Glomerular endothelial cell (primary cell): ENCODE measurements around the gene SSTR5. TPM values are rescaled to one million over a fixed set of nuclear protein-coding genes. Genes with fewer than 3 reads are reported as not detected.

Experiments
- DNase-seq: peaks from one replicate; pipeline ENCODE4 v3.0.0-alpha.2; 2011; ENCODE audit warnings: low read depth, low spot score; ENCODE audit errors: extremely low read depth
- total RNA-seq: library from RNA; depleted of rRNA; stranded (reverse); fragments of >200 nt; gene quantifications from 2 replicates; pipeline ENCODE4 v1.2.3, GENCODE V29; 2015

Gene SSTR5
- total RNA-seq, 1 donor from 2014 or later, result not detected

DNA sequence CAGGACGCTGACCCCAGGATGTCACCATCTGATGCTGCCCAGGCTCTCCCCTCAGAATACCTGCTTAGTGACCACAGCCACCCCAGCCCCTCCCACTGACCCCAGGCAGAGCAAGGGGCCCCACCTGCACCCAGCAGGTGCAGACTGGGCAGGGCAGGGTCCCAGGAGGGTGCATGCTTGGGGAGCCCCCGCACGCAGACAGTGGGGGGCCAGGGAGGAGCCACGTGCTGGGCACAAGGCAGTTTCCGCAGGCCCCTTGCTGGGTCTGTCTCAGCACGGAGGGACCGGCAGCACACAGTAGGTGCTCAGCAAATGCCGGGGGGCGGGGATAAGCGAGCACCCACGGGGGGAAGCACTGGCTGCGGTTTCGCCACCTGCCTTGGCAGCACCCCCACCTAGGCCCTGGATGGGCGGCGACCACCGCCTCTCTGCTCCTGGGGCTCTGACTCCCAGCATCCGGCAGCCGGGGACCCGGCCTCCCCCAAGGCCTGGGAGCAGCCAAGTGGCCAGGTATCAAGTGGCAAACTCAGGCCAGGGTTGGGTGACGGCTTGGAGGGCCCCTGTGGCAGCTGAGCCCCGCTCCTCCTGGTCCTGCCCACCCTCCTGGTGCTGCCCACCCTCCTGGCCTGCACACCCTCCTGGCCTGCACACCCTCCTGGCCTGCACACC lies 18.7 kb upstream of the SSTR5 start:
- DNase-seq, result no peak

DNA sequence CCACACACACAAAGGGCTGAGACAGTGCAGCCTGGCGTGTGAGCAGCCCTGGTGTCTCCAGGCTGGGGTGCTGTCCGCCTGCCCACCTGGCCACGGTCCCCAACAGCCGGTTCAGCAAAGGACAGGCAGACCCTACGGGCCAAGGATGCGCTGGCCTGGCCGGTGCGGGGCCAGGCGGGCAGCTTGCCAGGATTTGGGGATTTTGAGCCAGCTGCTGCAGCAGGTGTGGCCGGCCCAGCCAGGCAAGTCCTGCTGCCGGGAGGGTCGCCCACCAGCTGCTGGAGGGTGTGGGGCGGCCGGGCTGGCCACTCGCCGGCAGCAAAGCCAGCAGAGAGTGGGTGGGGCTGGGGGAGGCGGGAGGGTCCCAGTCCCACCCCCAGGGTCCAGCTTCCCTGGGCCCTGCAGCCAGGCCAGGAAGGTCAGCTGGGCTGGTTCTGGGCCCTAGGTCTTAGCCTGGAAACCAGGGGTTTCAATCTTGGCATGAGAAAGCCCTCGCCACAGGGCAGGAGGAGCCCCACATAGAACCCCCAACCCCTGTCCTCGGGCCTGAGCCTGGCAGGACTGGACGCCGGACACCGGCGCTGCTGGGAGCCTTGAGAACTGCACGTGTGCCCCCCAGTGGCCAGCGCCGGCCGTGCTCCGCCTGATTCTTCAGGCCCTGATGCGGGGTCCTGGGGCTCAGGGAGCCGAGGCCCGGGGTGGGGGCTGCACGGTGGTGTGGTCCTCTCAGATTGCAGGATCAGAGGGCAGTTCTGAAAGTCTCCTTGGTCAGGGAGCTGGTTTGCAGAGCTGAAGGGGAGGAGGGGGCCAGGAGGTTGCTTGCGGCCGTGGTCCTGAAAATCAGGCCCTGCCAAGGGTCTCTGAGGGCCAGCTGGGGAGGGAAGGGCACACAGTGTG lies 17.6 kb upstream of the SSTR5 start:
- no peak for DNase-seq

DNA sequence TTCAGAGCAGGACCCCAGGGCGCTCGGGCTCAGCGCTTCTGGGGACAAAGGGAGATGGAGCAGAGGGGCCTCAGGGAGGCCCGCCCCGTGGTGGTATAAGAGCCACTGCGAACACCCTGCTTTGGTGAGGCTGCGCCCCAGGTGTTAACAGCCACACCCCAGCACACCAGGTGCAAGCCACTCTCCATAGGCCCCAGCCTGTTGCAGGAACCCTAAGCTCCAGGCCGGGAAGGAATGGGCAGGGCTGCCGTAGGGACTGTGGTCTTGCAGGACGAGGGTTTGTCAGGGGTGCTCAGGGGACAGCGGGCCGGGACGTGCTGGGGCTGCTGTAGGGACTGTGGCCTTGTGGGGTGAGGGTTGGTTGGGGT lies 17.0 kb upstream of the SSTR5 start:
- DNase-seq, result no peak

DNA sequence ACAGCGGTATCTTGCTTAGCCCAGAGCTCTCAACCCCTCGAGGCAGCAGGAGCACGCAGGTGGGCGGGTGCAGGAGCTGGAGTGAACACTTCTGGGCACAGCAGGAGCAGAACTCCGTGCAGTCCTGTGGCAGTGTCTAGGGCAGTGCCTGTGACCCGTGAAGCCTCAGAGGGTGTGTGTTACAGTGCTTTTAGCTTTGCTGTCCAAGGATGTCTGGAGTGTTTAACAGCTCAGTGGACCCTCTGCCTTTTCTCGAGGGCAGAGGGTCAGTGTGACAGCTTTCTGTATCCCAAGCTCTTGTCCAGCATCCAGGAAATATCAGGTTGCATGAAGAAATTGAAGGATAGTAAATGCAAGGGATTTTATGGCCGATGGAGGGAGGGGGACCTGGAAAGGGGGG lies 16.4 kb upstream of the SSTR5 start:
- no peak for DNase-seq

DNA sequence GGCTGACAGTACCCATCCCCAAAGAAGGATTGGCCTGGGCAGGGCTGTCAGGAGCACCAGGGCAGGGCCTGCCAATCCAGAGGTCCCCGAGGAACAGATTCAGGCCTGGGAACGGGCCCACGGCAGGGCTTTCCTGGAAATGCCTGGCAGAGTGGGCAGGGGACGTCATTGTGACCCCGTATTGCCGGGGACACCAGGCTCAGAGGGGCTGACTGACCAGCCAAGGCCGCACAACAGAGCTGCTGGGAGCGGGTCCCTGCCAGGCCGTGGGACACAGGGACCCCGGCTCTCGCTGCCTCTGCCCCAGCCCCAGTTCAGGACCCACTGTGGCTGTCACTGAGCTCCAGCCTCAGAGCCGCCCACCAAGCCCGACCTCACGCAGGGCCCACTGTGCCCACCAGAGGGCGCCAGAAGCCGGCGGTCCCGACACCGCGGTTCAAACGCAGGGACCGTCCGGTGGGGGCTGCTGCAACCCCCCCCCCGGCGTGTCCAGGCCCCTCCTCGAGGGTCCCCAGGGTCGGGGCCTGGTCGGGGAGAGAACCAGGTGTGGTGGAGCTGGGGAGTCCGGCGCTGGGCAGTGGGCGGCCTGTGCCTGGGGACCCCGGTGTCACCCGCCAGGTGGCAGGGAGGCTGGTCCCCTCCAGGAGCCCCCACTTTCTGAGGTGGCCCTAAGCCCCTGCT lies 15.2 kb upstream of the SSTR5 start:
- DNase-seq, result no peak

DNA sequence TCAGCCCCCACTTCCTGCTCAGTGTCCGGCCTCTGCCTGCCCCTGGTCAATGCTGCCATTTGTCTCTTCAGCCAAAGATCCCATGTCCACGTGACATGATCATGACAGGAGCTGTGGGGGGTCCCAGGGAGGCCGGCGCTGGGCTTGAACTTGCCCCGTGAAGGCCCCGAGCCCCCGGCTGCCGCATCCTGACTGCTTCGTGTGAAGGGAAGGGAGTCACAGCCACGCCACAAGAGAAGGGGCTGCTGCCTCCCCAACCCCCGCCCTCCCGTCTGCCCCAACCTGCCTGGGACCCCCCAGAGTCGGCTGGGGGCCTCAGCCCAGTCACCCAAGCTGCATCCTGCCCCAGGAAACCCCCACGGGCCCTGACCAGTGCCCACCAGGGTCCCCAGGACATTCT lies 14.3 kb upstream of the SSTR5 start:
- DNase-seq, result no peak

DNA sequence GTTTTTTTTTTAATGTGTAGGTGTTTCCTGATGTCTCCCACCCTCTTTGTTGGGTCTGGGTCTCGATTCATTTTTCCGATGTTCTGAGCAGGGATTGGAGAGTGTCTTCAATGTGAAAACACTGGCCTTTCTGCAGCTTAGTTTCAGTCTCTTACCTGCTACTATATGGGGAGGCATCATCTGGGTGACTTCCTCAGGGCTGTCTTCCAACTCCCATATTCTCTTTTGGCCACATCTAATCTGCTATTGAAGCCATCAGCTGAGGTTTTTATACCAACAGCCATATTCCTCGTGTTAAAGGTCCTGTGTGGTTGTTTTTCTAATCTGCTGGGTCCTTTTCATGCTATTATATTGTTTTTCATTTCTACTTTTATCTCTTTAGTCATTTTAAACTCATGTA lies 13.2 kb upstream of the SSTR5 start:
- no peak for DNase-seq

DNA sequence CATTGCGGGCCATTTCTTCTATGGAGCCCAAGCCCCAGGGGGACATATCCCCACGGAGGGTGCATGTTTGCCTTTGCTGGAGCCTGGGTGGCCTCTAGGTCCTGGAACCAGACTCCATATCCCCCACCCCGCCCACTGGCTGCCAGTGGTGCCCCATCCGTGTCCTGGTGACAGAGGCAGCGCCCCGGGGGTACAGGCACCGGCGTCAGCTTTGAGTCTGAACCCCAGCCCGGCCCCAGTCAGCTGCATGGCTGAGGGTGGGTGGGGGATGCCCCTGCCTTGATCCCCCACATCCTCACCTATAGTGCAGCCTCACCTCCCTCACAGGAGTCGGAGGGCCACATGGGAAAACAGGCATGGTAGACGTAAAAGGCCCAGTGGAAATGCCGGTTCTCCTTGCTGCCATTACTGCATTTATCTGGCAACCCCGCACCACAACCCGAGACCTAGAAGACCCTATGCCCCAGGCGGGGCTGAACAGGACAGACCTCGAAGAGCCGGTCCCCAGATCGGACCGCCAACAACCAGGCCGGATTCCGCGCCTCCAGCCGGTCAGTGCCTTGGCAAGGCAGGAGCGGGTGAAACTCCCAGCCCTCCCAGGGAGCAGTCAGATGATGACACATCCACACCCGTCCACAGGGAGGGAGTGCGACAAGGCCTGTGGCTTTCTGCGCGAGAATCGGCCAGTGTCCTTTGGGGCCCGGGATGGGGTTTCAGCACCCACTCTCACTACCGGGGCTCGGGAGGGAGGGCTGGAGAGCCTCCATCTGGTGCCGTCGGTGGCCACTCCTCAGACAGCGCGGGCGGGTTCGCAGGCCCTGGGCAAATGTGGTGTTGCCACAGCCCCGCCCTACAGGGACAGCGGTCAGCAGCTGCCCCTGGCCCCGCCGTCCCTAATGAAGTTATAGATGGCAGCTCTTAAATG lies 11.9 kb upstream of the SSTR5 start:
- no peak for DNase-seq

DNA sequence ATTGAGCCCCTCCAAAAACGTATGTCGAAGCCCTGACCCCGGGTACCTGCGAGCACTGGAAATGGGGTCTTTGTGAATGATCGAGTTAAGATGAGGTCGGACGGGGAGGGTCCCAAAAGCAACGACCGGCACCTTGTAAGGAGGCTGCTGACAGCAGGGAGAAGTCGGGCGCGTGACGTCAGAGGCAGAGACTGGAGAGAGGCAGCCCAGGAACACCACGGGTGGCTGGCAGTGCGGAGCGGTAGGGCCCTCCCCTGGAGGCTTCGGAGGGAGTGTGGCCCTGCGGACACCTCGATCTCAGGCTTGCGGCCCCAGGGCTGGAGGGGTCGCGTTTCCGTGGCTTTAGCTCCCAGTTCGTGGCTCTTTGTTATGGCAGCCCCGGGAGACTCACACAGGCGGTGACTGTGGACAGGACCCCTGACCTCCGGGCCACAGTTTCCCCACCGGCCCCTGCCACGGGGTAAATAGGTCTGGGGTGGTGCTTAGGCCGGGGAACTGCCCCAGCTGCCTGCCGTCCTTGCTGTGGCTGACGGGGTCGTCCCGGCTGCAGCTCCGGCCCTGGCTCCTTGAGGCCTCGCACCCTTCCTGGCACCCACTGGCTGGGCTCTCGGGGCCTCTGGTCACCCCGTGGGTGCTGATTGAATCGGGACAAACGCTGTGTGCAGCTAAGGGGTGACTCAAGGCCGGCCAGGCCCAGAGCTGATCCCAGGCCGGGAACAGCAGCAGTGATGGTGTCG lies 10.6 kb upstream of the SSTR5 start:
- DNase-seq, result no peak

DNA sequence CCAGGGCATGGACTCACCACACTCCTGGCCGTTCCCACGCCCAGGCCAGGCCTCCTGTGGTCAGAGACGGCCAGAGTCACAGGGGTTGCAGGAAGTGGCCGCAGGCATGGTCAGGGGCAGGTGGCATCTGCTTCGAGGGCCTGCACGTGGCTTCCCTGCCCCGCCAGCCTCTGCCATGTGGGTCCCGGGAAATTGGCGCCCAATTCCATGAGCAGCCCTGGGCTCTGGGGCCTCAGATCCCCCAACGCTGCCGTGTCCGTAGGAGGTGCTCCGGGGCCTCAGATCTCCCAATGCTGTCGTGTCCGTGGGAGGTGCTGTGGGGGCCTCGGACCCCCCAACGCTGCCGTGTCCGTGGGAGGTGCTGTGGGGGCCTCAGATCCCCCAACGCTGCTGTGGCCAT lies 9.7 kb upstream of the SSTR5 start:
- DNase-seq, result no peak

DNA sequence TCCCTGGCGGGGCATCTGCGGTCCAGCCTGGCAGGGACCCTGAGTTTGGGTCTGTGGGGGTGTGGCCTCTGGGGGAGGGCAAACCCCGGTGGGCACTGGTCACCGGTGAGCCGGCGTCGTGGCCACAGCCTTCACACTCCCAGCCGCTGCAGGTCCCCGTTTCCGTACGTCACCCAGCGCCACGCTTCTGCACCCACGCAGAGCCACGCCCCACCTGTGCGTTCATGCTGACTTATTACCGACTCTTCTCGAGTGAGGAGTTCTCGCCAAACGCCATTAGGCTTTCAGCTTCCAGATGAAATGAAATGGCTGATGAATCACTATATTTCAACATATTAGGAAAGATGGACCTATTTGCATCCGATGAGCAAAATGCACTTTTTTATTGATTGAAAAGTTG lies 8.8 kb upstream of the SSTR5 start:
- DNase-seq, result no peak

DNA sequence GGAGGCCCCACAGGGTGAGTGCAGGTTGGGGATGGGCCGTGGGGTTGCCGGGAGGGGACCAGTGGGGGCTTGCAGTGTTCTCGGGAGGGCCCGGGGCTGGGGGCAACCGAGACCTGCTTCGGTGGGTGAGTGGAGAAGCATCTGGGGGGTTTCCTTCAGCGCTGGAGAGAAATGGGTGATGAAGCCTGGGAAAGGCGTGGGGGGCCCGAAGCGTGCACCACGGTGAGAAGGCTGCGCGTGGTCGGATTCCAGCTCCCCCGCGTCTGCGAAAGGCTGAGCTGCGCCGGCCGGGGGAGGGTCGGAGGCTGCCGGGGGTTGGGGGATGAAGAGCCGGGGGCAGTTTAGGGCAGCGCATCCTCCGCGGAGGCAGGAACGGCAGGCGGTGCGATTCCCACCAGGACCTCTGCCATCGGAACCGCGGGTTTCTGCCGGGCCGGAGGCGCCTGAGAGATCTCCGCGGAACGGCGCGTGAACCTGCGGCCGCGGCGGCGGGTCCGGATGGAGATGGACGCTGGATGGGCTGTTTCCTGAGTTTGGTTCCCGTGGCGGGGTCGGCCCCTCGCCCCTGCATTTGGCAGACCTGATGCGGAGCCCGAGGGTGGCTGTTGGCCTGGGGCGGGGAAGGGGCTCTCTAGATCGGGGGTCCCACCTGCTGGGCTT lies 6.9 kb upstream of the SSTR5 start:
- no peak for DNase-seq

DNA sequence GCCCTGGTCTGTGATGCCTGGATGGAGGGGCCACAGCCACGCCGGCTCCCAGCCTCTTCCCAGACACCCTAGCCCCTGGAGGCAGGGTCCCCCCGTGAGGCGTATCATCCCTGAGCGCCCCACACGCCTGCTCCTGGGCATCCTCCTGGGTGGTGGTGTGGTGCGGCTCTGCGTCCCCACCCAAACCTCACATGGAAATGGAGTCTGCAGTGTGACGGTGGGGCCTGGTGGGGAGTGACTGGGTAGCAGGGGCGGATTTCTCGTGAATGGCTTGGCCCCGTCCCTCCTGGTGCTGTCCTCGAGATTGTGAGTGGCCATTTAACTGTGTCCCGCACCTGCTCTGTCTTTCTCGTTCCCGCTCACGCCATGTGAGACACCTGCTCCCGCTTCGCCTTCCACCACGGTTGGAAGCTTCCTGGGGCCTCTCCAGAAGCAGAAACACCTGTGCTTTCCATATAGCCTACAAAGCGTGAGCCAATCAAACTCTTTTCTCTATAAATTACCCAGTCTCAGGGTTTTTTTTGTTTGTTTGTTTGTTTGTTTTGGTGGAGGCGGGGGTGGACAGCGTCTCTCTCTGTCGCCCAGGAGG lies 5.9 kb upstream of the SSTR5 start:
- no peak for DNase-seq

DNA sequence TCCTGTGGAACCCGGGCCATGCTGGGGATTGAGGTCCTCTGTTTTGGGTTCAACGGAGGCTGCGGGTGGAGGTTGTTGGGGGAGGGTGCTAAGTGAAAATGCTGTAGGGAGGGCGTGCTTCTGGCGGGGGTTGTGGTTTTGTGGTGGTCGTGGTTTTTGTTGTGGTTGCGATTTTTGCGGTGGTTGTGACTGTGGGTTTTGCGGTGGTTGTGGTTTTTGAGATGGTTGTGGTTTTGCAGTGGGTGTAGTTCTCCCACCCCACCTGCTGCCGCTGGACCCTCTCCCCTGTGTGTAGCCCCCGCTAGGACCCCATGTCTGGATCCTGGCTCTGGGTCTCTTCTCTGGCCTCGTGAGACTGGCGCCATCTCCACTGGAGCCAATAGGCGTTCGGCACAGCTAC lies 4.9 kb upstream of the SSTR5 start:
- DNase-seq, result no peak

DNA sequence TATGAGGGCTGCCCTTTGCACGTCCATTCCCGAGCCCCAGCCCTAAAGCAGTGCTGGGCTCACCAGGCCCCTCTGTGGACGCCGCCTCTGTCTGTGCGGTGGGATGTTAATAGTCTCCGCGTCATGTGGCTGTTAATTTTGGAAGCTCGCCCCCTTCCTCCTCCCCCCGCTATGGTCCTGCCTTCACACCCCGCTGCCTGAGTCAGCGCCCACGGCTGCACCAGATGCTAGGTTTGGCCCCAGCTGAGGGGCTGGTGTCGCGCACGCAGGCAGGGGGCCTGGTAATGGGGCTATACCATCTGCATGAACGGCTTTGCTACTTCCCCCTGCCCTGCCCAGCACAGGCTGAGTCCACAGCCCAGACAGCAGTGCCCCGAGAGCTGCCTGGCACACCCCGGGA lies 4.1 kb upstream of the SSTR5 start:
- no peak for DNase-seq

DNA sequence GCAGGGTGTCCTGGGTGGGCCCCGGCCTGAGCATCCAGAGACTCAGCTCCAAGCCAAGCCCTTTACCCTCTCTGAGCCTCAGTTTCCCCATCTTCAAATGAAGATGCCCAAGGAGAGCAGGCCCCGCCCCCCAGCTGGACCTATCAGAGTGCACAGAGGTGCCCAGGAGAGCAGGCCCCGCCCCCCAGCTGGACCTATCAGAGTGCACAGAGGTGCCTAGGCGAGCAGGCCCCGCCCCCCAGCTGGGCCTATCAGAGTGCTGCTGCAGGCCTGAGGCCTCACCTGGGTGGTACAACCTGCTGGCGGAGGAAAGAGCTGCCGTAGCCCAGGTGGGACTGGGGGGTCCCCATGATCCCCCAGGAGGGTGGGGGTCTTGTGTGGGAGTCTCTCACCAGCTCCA lies 3.4 kb upstream of the SSTR5 start:
- no peak for DNase-seq

DNA sequence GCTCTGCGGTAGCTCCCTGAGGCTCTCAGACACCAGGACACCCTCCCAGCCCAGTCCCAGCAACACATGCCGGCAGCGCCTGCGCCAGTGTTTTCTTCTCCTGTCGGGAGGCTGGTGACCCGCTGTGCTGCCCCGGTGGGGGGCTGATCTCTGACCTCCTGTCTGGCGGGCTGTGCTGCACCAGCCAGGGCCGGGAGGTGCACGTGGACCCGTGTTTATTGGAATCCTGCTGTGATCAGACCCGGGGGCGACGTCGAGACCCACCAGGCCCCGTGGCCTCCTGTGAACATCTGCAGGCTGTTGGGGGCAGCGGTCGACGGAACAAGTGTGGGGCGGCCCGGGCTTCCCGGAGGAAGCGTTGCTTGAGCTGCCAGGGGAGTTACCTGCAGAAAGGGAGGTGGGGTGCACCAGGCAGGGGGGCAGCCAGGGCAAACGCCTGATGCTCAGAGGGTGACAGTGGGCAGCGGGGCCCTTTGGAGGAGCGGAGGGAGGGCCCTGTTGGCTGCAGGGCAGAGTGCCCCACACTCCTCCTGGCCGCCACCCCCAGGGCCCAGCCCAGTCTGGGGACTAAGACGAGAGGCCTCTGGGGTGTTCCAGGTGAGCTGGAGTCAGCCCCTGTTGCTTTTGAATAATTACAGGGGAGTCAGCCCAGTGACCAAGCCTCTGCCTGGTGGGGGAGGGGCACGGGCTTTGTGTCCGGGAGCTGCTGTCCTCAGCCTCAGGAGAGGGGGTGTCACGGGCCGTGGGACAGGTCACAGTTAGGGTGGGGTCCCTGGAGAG lies 2.3 kb upstream of the SSTR5 start:
- DNase-seq, result no peak

DNA sequence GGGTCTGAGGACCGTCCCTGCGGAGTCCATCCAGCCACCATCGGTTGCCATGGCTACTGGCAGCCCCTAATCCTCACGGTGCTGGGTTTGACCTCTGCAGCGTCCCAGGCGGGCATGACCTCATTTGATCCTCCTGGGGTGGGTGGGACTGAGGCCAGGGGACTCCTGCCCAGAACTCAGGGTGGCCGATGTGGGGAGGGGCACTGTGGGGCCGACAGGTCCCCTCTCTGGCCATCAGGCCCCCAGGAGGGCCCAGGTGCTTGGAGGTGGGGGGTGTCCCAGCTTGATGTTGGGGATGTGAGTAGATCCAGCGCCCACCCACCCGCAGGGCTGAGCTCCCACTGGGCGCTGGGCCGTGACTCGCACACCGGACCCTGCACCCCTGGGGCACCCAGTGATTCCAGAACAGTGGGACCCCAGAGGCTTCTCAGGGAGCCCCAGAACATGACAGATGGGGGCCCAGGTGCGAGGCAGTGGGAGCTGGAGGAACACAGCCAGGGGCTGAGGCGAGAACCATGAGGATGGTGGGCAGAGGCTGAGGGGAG lies 1.6 kb upstream of the SSTR5 start:
- no peak for DNase-seq
